Neural progenitor cell (in vitro differentiated cells): ENCODE measurements around the gene LARGE1. TPM values are rescaled to one million over a fixed set of nuclear protein-coding genes. Genes with fewer than 3 reads are reported as not detected.

Experiments used
- DNase-seq: peaks from one replicate; pipeline ENCODE4 v3.0.0-alpha.2; 2016; ENCODE audit warnings: low spot score
- H2AFZ ChIP-seq: fragments of 200-600 bp; sonication (generic); replicated peaks from 2 replicates; pipeline ENCODE4 v1.6.1; 2016; ENCODE audit warnings: antibody characterized with exemption
- H3F3A ChIP-seq: fragments of 200-600 bp; sonication (generic); 2 replicates; pipeline ENCODE4 v1.6.1; 2016; ENCODE audit warnings: antibody characterized with exemption, low read depth
- H3K27ac ChIP-seq: fragments of 200-600 bp; sonication (generic); 2 replicates; pipeline ENCODE4 v1.5.1; 2016; ENCODE audit warnings: mild to moderate bottlenecking
- H3K27me3 ChIP-seq: fragments of 200-600 bp; sonication (generic); 2 replicates; pipeline ENCODE4 v1.6.1; 2016; ENCODE audit warnings: mild to moderate bottlenecking, moderate library complexity
- H3K36me3 ChIP-seq: fragments of 200-600 bp; sonication (generic); 2 replicates; pipeline ENCODE4 v1.5.1; 2016
- H3K4me1 ChIP-seq: fragments of 200-600 bp; sonication (generic); 2 replicates; pipeline ENCODE4 v1.6.1; 2016; ENCODE audit warnings: mixed run types
- H3K4me2 ChIP-seq: fragments of 200-600 bp; sonication (generic); 2 replicates; pipeline ENCODE4 v1.6.1; 2016
- H3K4me3 ChIP-seq: fragments of 200-600 bp; sonication (generic); 2 replicates; pipeline ENCODE4 v1.5.1; 2016
- H3K79me2 ChIP-seq: fragments of 200-600 bp; sonication (generic); 2 replicates; pipeline ENCODE4 v1.6.1; 2016; ENCODE audit warnings: low read depth
- H3K9ac ChIP-seq: fragments of 200-600 bp; sonication (generic); 2 replicates; pipeline ENCODE4 v1.6.1; 2016
- H3K9me3 ChIP-seq: fragments of 200-600 bp; sonication (generic); 2 replicates; pipeline ENCODE4 v1.5.1; 2016; ENCODE audit warnings: low read depth
- H4K20me1 ChIP-seq: fragments of 200-600 bp; sonication (generic); 2 replicates; pipeline ENCODE4 v1.6.1; 2016; ENCODE audit warnings: low read depth
- H3K27ac Mint-ChIP-seq: 3 replicates; pipeline ENCODE4 v1.8.0; 2021; ENCODE audit warnings: mixed read lengths
- H3K27me3 Mint-ChIP-seq: 2 replicates; pipeline ENCODE4 v1.8.0; 2022; ENCODE audit warnings: low read depth, mild to moderate bottlenecking, inconsistent platforms, moderate library complexity, mixed read lengths; ENCODE audit not compliant: insufficient read depth
- H3K36me3 Mint-ChIP-seq: 3 replicates; pipeline ENCODE4 v1.8.0; 2021; ENCODE audit warnings: mixed read lengths
- H3K4me1 Mint-ChIP-seq: 3 replicates; pipeline ENCODE4 v1.8.0; 2021; ENCODE audit warnings: mixed read lengths
- H3K4me3 Mint-ChIP-seq: 3 replicates; pipeline ENCODE4 v1.8.0; 2021; ENCODE audit warnings: mild to moderate bottlenecking, moderate library complexity, mixed read lengths
- H3K9me3 Mint-ChIP-seq: 3 replicates; pipeline ENCODE4 v1.8.0; 2020; ENCODE audit warnings: mixed read lengths
- CTCF ChIP-seq: fragments of 200-600 bp; sonication (generic); IDR thresholded peaks from 2 replicates; pipeline ENCODE4 v1.5.1; 2017; ENCODE audit warnings: antibody characterized with exemption, mild to moderate bottlenecking
- EZH2 ChIP-seq: fragments of 200-600 bp; sonication (generic); IDR thresholded peaks from 2 replicates; pipeline ENCODE4 v1.6.1; 2017; ENCODE audit warnings: antibody characterized with exemption, mild to moderate bottlenecking, moderate library complexity
- EZH2phosphoT487 ChIP-seq: fragments of 200-600 bp; sonication (generic); IDR thresholded peaks from 2 replicates; pipeline ENCODE4 v1.6.1; 2017; ENCODE audit warnings: antibody characterized with exemption
- total RNA-seq: library from RNA; depleted of rRNA; stranded (reverse); fragments of >200 nt; gene quantifications from 2 replicates; pipeline ENCODE4 v1.2.3, GENCODE V29; 2015; ENCODE audit warnings: low replicate concordance

The LARGE1 gene
- total RNA-seq, 1 donor from 2014 or later, result 24.9 TPM

- peaks cover 16% of the 10 kb centered on the region for H3F3A ChIP-seq
- no peak overlapping the region for H3K9ac ChIP-seq
- Mint-ChIP-seq H3K36me3 (peaks cover 28% of the 10 kb centered on the region), H3K27me3 (peaks cover 2% of the 10 kb centered on the region), H3K9me3 (peaks cover 23% of the 10 kb centered on the region), H3K27ac (no peak overlapping the region), H3K4me1 (peaks cover 20% of the 10 kb centered on the region), H3K4me3 (no peak overlapping the region)
- no peak overlapping the region for H3K4me3 ChIP-seq
- H3K4me1 ChIP-seq, result peaks cover 20% of the 10 kb centered on the region
- no peaks in the 10 kb centered on the region for H3K9me3 ChIP-seq
- no peak overlapping the region for H2AFZ ChIP-seq
- peaks cover 94% of the 10 kb centered on the region for H3K79me2 ChIP-seq
- TF ChIP-seq EZH2phosphoT487 (no peak), EZH2 (no peak), CTCF (no peak)
- H4K20me1 ChIP-seq, result peaks cover 24% of the 10 kb centered on the region
- no peaks in the 10 kb centered on the region for H3K36me3 ChIP-seq
- no peak for DNase-seq
- no peak overlapping the region for H3K4me2 ChIP-seq
- no peaks in the 10 kb centered on the region for H3K27me3 ChIP-seq
- no peak overlapping the region for H3K27ac ChIP-seq
Measured at GRCh38 chr22:33893512-33893911, 26.8 kb downstream of the LARGE1 start.

GRCh38 chr22:33891992-33892391 lies 28.3 kb downstream of the LARGE1 start:
- H4K20me1 ChIP-seq, result peaks cover 10% of the 10 kb centered on the region
- peaks cover 27% of the 10 kb centered on the region for H3K36me3 Mint-ChIP-seq

GRCh38 chr22:33891455-33891854 lies 28.8 kb downstream of the LARGE1 start:
- Histone ChIP-seq H3K9me3 (no peaks in the 10 kb centered on the region), H3K27ac (no peak overlapping the region), H3K9ac (no peak overlapping the region), H2AFZ (no peak overlapping the region), H3K36me3 (no peaks in the 10 kb centered on the region), H3K4me2 (no peak overlapping the region), H3K4me3 (no peak overlapping the region), H3K27me3 (no peaks in the 10 kb centered on the region), H3K79me2 (peaks cover 93% of the 10 kb centered on the region), H4K20me1 (peaks cover 12% of the 10 kb centered on the region), H3K4me1 (peaks cover 5% of the 10 kb centered on the region), H3F3A (no peaks in the 10 kb centered on the region)
- H3K27me3 Mint-ChIP-seq, result no peaks in the 10 kb centered on the region
- H3K9me3 Mint-ChIP-seq, result peaks cover 16% of the 10 kb centered on the region
- DNase-seq, result no peak
- no peak overlapping the region for H3K27ac Mint-ChIP-seq
- TF ChIP-seq EZH2phosphoT487, result no peak
- no peak for TF ChIP-seq CTCF
- TF ChIP-seq EZH2, result no peak
- H3K4me3 Mint-ChIP-seq, result no peak overlapping the region
- H3K4me1 Mint-ChIP-seq, result peaks cover 8% of the 10 kb centered on the region
- H3K36me3 Mint-ChIP-seq, result peaks cover 22% of the 10 kb centered on the region

More at GRCh38 chr22:33891992-33892391, 28.3 kb downstream of the LARGE1 start:
- Mint-ChIP-seq H3K4me3 (no peak overlapping the region), H3K27ac (no peak overlapping the region), H3K27me3 (peaks cover 2% of the 10 kb centered on the region), H3K9me3 (peaks cover 21% of the 10 kb centered on the region), H3K4me1 (peaks cover 11% of the 10 kb centered on the region)
- Histone ChIP-seq H3K27me3 (no peaks in the 10 kb centered on the region), H2AFZ (no peak overlapping the region), H3F3A (peaks cover 3% of the 10 kb centered on the region), H3K9ac (no peak overlapping the region), H3K9me3 (no peaks in the 10 kb centered on the region), H3K27ac (no peak overlapping the region), H3K4me2 (no peak overlapping the region), H3K36me3 (no peaks in the 10 kb centered on the region), H3K4me1 (peaks cover 7% of the 10 kb centered on the region), H3K79me2 (peaks cover 93% of the 10 kb centered on the region), H3K4me3 (no peak overlapping the region)
- DNase-seq, result no peak
- no peak for TF ChIP-seq CTCF
- no peak for TF ChIP-seq EZH2phosphoT487
- no peak for TF ChIP-seq EZH2
